ENCODE measurements around the gene TRMT11. TPM values are rescaled to one million over a fixed set of nuclear protein-coding genes. Genes with fewer than 3 reads are reported as not detected.
A peak's percentile ranks its signal among the peaks of the same experiment; 100 is the strongest.
"Not testable (repeated sequence)": the region's sequence is repeated elsewhere in the genome, so short reads cannot be mapped to it uniquely, and the experiment has no call there.

Gene TRMT11
- total RNA-seq, 1 experiment from 2014 or later: 17.9 TPM

- CTCF ChIA-PET: no interaction called here
- H3F3A ChIP-seq (ENCODE audit: low read length, unreplicated experiment): no peaks in the 10 kb centered on the region
- intact Hi-C loops (cut with micrococcal nuclease): loop anchor here (5.0 kb wide), 1 partner anchor 33 kb away; no protein-coding TSS in a partner anchor
Observed at GRCh38 chr6:125950293-125950692, 36.0 kb upstream of the TRMT11 start.

GRCh38 chr6:125950716-125951115, 35.6 kb upstream of the TRMT11 start:
- H3K4me1 ChIP-seq (ENCODE audit: insufficient read depth, low read length): peaks cover 21% of the 10 kb centered on the region
- ATAC-seq; H3K36me3 ChIP-seq (ENCODE audit: low read depth, low read length); H3K4me2 ChIP-seq (ENCODE audit: low read length); H3K4me3 ChIP-seq (ENCODE audit: low read length); H4K20me1 ChIP-seq (ENCODE audit: low read length); H3K9ac ChIP-seq (ENCODE audit: low read length); DNase-seq; POLR2A ChIA-PET (ENCODE audit: unreplicated experiment); H3F3A ChIP-seq (ENCODE audit: low read length, unreplicated experiment); H3K79me2 ChIP-seq (ENCODE audit: low read length); H3K9me2 ChIP-seq (replicated peaks; ENCODE audit: low read length); CTCF ChIA-PET; BruUV-seq (replicated peaks); H3K27ac ChIP-seq (ENCODE audit: low read length); H3K9me3 ChIP-seq (ENCODE audit: low read length); H2AFZ ChIP-seq (ENCODE audit: low read length); H3K27me3 ChIP-seq (ENCODE audit: low read length): not testable (repeated sequence)
- intact Hi-C loops (cut with micrococcal nuclease): loop anchor here (5.0 kb wide), 1 partner anchor 33 kb away; no protein-coding TSS in a partner anchor

More at GRCh38 chr6:125950293-125950692, 36.0 kb upstream of the TRMT11 start:
- Histone ChIP-seq H3K4me3 (ENCODE audit: low read length) (no peak overlapping the region), H2AFZ (ENCODE audit: low read length) (no peak overlapping the region), H3K9ac (ENCODE audit: low read length) (no peak overlapping the region), H3K4me2 (ENCODE audit: low read length) (no peak overlapping the region; the same call in 1 of the 2 replicates), H3K4me1 (ENCODE audit: insufficient read depth, low read length) (peaks cover 25% of the 10 kb centered on the region), H3K27me3 (ENCODE audit: low read length) (no peaks in the 10 kb centered on the region), H4K20me1 (ENCODE audit: low read length) (no peaks in the 10 kb centered on the region), H3K9me3 (ENCODE audit: low read length) (no peaks in the 10 kb centered on the region), H3K79me2 (ENCODE audit: low read length) (no peaks in the 10 kb centered on the region), H3K9me2 (replicated peaks; ENCODE audit: low read length) (no peaks in the 10 kb centered on the region), H3K27ac (ENCODE audit: low read length) (no peak overlapping the region), H3K36me3 (ENCODE audit: low read depth, low read length) (no peaks in the 10 kb centered on the region)
- peak; percentile 60 for DNase-seq
- TF ChIP-seq CTCF (conservative IDR thresholded peaks at IDR 0.05; ENCODE audit: low read depth, low read length): no peak
- no peak for TF ChIP-seq EZH2 (IDR thresholded peaks at IDR 0.05; ENCODE audit: low read length, unreplicated experiment)
- TF ChIP-seq EZH2phosphoT487 (IDR thresholded peaks at IDR 0.05; ENCODE audit: borderline replicate concordance, low read length): no peak
- POLR2A ChIA-PET (ENCODE audit: unreplicated experiment): no interaction called here
- peak; percentile 66 for ATAC-seq
- BruUV-seq (replicated peaks): no TSS peak

GRCh38 chr6:125951323-125951722, 35.0 kb upstream of the TRMT11 start:
- H3K4me3 ChIP-seq (ENCODE audit: low read length): no peak overlapping the region
- H3K9ac ChIP-seq (ENCODE audit: low read length): no peak overlapping the region
- H3K9me2 ChIP-seq (replicated peaks; ENCODE audit: low read length): no peaks in the 10 kb centered on the region
- H3K4me2 ChIP-seq (ENCODE audit: low read length): no peak overlapping the region
- ChIA-PET CTCF (interaction anchor here (1.7 kb wide), 1 partner anchor 159 kb away, joined by 4 read pairs; no protein-coding TSS in a partner anchor), POLR2A (ENCODE audit: unreplicated experiment) (interaction anchor here (0.6 kb wide), 1 partner anchor 1316 kb away, joined by 3 read pairs; the partner anchor contains the start of gene RNF146)
- H3F3A ChIP-seq (ENCODE audit: low read length, unreplicated experiment): no peaks in the 10 kb centered on the region
- DNase-seq (no peak), ATAC-seq (no peak)
- H3K36me3 ChIP-seq (ENCODE audit: low read depth, low read length): no peaks in the 10 kb centered on the region
- H3K4me1 ChIP-seq (ENCODE audit: insufficient read depth, low read length): peaks cover 19% of the 10 kb centered on the region
- TF ChIP-seq EZH2phosphoT487 (IDR thresholded peaks at IDR 0.05; ENCODE audit: borderline replicate concordance, low read length) (no peak), CTCF (conservative IDR thresholded peaks at IDR 0.05; ENCODE audit: low read depth, low read length) (no peak), EZH2 (IDR thresholded peaks at IDR 0.05; ENCODE audit: low read length, unreplicated experiment) (no peak)
- intact Hi-C loops (cut with micrococcal nuclease): loop anchor here (5.0 kb wide), 1 partner anchor 34 kb away; no protein-coding TSS in a partner anchor
- H3K9me3 ChIP-seq (ENCODE audit: low read length): no peaks in the 10 kb centered on the region
- no peak overlapping the region for H3K27ac ChIP-seq (ENCODE audit: low read length)
- no peaks in the 10 kb centered on the region for H4K20me1 ChIP-seq (ENCODE audit: low read length)
- H3K79me2 ChIP-seq (ENCODE audit: low read length): no peaks in the 10 kb centered on the region
- no peaks in the 10 kb centered on the region for H3K27me3 ChIP-seq (ENCODE audit: low read length)
- no TSS peak for BruUV-seq (replicated peaks)
- H2AFZ ChIP-seq (ENCODE audit: low read length): no peak overlapping the region
